CD4-positive, alpha-beta T cell (primary cell): ENCODE measurements around the gene CD36. TPM values are rescaled to one million over a fixed set of nuclear protein-coding genes. Genes with fewer than 3 reads are reported as not detected.
"Not testable (repeated sequence)": the region's sequence is repeated elsewhere in the genome, so short reads cannot be mapped to it uniquely, and the experiment has no call there.

ENCODE experiments used
- ATAC-seq: fragments of 200-7000 bp; cut with Tn5 transposase; one replicate; pipeline ENCODE4 v1.10.0; 2022; ENCODE audit warnings: mild to moderate bottlenecking; ENCODE audit not compliant: poor library complexity
- CTCF ChIA-PET: fragments of 350-600 bp; sonication (Branson Sonifier 250); formaldehyde crosslinking; loops from one replicate; lab custom pipeline; 2021; ENCODE audit warnings: antibody characterized with exemption, inconsistent platforms; lab: Charles Lee
- POLR2A ChIA-PET: fragments of 350-600 bp; sonication (Branson Sonifier 250); formaldehyde crosslinking; loops from one replicate; lab custom pipeline; 2021; ENCODE audit warnings: antibody characterized with exemption, inconsistent platforms; lab: Charles Lee
- DNase-seq, 14 experiments: peaks; one replicate each; pipeline ENCODE4 v3.0.0-alpha.2; 2013 to 2020; ENCODE audit warnings: mixed read lengths in 2 of 14
- H3K27ac ChIP-seq, 2 donors: one replicate each; pipeline versions ENCODE4 v1.5.1 to v1.7.0; 2013; ENCODE audit warnings: low read length in 2 of 2, low read depth in 1 of 2, mild to moderate bottlenecking in 1 of 2
- H3K27me3 ChIP-seq, 2 experiments: 1 replicate in 1 of 2; 2 replicates in 1 of 2; pipeline versions ENCODE4 v1.6.1 to v1.7.0; 2013; ENCODE audit warnings: low read length in 2 of 2, control low read depth in 1 of 2, mild to moderate bottlenecking in 1 of 2, moderate library complexity in 1 of 2; ENCODE audit not compliant: insufficient read depth in 2 of 2, control insufficient read depth in 1 of 2
- H3K36me3 ChIP-seq: one replicate; pipeline ENCODE4 v1.6.1; 2013; ENCODE audit warnings: low read length, control low read depth; ENCODE audit not compliant: insufficient read depth
- H3K4me1 ChIP-seq: one replicate; pipeline ENCODE4 v1.6.1; 2013; ENCODE audit warnings: low read length, control low read depth; ENCODE audit not compliant: insufficient read depth
- H3K4me3 ChIP-seq: one replicate; pipeline ENCODE4 v1.5.1; 2013; ENCODE audit warnings: mild to moderate bottlenecking, low read length, moderate library complexity
- H3K9me3 ChIP-seq, 2 experiments: 1 replicate in 1 of 2; 2 replicates in 1 of 2; pipeline versions ENCODE4 v1.6.1 to v1.7.0; 2013; ENCODE audit warnings: low read length in 2 of 2, mild to moderate bottlenecking in 2 of 2, control low read depth in 1 of 2, moderate library complexity in 1 of 2; ENCODE audit not compliant: control insufficient read depth in 1 of 2, insufficient read depth in 1 of 2
- H3K27ac Mint-ChIP-seq: one replicate; pipeline ENCODE4 v1.8.0; 2020; ENCODE audit warnings: mixed read lengths
- H3K27me3 Mint-ChIP-seq: one replicate; pipeline ENCODE4 v1.8.0; 2021; ENCODE audit warnings: mixed read lengths
- H3K36me3 Mint-ChIP-seq: one replicate; pipeline ENCODE4 v1.8.0; 2021; ENCODE audit warnings: low read depth, mixed read lengths
- H3K4me1 Mint-ChIP-seq: one replicate; pipeline ENCODE4 v1.8.0; 2021; ENCODE audit warnings: low read depth, mixed read lengths
- H3K4me3 Mint-ChIP-seq: one replicate; pipeline ENCODE4 v1.8.0; 2020; ENCODE audit warnings: mild to moderate bottlenecking, mixed read lengths
- H3K9me3 Mint-ChIP-seq: one replicate; pipeline ENCODE4 v1.8.0; 2020; ENCODE audit warnings: mixed read lengths
- CTCF ChIP-seq: fragments of 200-600 bp; IDR thresholded peaks from one replicate; pipeline ENCODE4 v1.8.0; 2022; ENCODE audit warnings: antibody characterized with exemption, mild to moderate bottlenecking
- intact Hi-C, 2 experiments: fragments of 100-400 bp; cut with DNase I in 1 of 2; cut with micrococcal nuclease in 1 of 2; formaldehyde crosslinking; loops; one replicate each; pipeline versions ENCODE4 v1.15.1 to v1.9.0; 2023 to 2025; cut with DNase I, micrococcal nuclease
- total RNA-seq, 174 experiments: library from RNA in 2 of 174; stranded (reverse) in 2 of 174; gene quantifications; one replicate each; pipeline ENCODE4 v1.2.3 and lab custom pipeline; 2021 to 2026

Gene CD36
- total RNA-seq, 2 experiments from 2014 or later = 1.4 to 1.7 TPM

- no peak overlapping the region for H3K27ac Mint-ChIP-seq
- Histone ChIP-seq H3K4me3 (no peak overlapping the region), H3K4me1 (no peaks in the 10 kb centered on the region), H3K36me3 (no peaks in the 10 kb centered on the region), H3K9me3 (no peaks in the 10 kb centered on the region), H3K27ac (no peak overlapping the region), H3K27me3 (no peaks in the 10 kb centered on the region)
- ATAC-seq (no peak), DNase-seq (no peak)
- ChIA-PET CTCF (no interaction called here), POLR2A (no interaction called here)
- intact Hi-C loops = no loop called here
- no peak overlapping the region for H3K4me3 Mint-ChIP-seq
- H3K9me3 Mint-ChIP-seq = no peaks in the 10 kb centered on the region
- no peak for TF ChIP-seq CTCF
- H3K27me3 Mint-ChIP-seq = no peaks in the 10 kb centered on the region
- H3K36me3 Mint-ChIP-seq = no peaks in the 10 kb centered on the region
- H3K4me1 Mint-ChIP-seq = no peaks in the 10 kb centered on the region
These were observed 23.8 kb downstream of the CD36 start for GRCh38 chr7:80662252-80662651.

GRCh38 chr7:80665526-80665925 lies 27.1 kb downstream of the CD36 start:
- intact Hi-C loops = no loop called here
- Mint-ChIP-seq H3K4me3 (no peak overlapping the region), H3K36me3 (no peaks in the 10 kb centered on the region), H3K4me1 (no peaks in the 10 kb centered on the region), H3K9me3 (no peaks in the 10 kb centered on the region), H3K27ac (no peak overlapping the region), H3K27me3 (no peaks in the 10 kb centered on the region)
- ATAC-seq (no peak), DNase-seq (no peak)
- no peaks in the 10 kb centered on the region for H3K27me3 ChIP-seq
- H3K4me3 ChIP-seq = no peak overlapping the region
- POLR2A ChIA-PET = no interaction called here
- no peaks in the 10 kb centered on the region for H3K36me3 ChIP-seq
- H3K27ac ChIP-seq = no peak overlapping the region
- CTCF ChIA-PET = no interaction called here
- TF ChIP-seq CTCF = no peak
- peaks cover 0 to 3% of the 10 kb centered on the region in 2 experiments for H3K9me3 ChIP-seq
- H3K4me1 ChIP-seq = no peaks in the 10 kb centered on the region

- H3K4me1 ChIP-seq = no peaks in the 10 kb centered on the region
- no peak overlapping the region for H3K27ac Mint-ChIP-seq
- peaks cover 0 to 3% of the 10 kb centered on the region in 2 experiments for H3K9me3 ChIP-seq
- no peaks in the 10 kb centered on the region for H3K9me3 Mint-ChIP-seq
- no peak overlapping the region for H3K27ac ChIP-seq
- no peak overlapping the region for H3K4me3 ChIP-seq
- H3K27me3 ChIP-seq = no peaks in the 10 kb centered on the region
- TF ChIP-seq CTCF = no peak
- no peaks in the 10 kb centered on the region for H3K4me1 Mint-ChIP-seq
- H3K36me3 ChIP-seq = no peaks in the 10 kb centered on the region
- H3K36me3 Mint-ChIP-seq = no peaks in the 10 kb centered on the region
- H3K27me3 Mint-ChIP-seq = no peaks in the 10 kb centered on the region
- ChIA-PET CTCF (no interaction called here), POLR2A (no interaction called here)
- no peak for ATAC-seq
- intact Hi-C loops = no loop called here
- no peak for DNase-seq
- no peak overlapping the region for H3K4me3 Mint-ChIP-seq
These were observed 27.9 kb downstream of the CD36 start for GRCh38 chr7:80666376-80666775.

GRCh38 chr7:80669367-80669766 lies 30.9 kb downstream of the CD36 start:
- CTCF ChIA-PET, H3K9me3 Mint-ChIP-seq, H3K36me3 Mint-ChIP-seq, DNase-seq, H3K36me3 ChIP-seq, H3K9me3 ChIP-seq, ATAC-seq, H3K27me3 Mint-ChIP-seq, H3K4me1 Mint-ChIP-seq, intact Hi-C loops, H3K27me3 ChIP-seq, POLR2A ChIA-PET, H3K27ac ChIP-seq, H3K4me1 ChIP-seq, H3K4me3 ChIP-seq, H3K27ac Mint-ChIP-seq, H3K4me3 Mint-ChIP-seq: not testable (repeated sequence)
